HepG2 (cell line): ENCODE data around the gene MAPK4. TPM values are rescaled to one million over a fixed set of nuclear protein-coding genes. Genes with fewer than 3 reads are reported as not detected.

ENCODE experiments used
- ATAC-seq: fragments of 200-7000 bp; cut with Tn5 transposase; 3 replicates; pipeline ENCODE4 v1.9.1; 2020; ENCODE audit warnings: mild to moderate bottlenecking, moderate library complexity
- BruUV-seq: library from RNA; stranded (reverse); fragments of 400-500 nt; replicated peaks from 2 replicates; lab custom pipeline; 2021; lab: Mats Ljungman, UMichigan
- CTCF ChIA-PET: fragments of 300-600 bp; formaldehyde crosslinking; extraction: SDS; loops from one replicate; lab custom pipeline; 2021; ENCODE audit warnings: low total read pairs, inconsistent platforms, low intra/inter-chr PET ratio; lab: Yijun Ruan, JAX
- POLR2A ChIA-PET: fragments of 350-600 bp; sonication (Branson Sonifier 250); formaldehyde crosslinking; loops from one replicate; lab custom pipeline; 2020; ENCODE audit warnings: antibody characterized with exemption, inconsistent platforms; lab: Yijun Ruan, JAX
- DNase-seq: peaks from one replicate; pipeline ENCODE4 v3.0.0-alpha.2; 2015; ENCODE audit warnings: low spot score
- FAIRE-seq: peaks from 3 replicates; lab custom pipeline; 2011; peaks lifted over from hg19 to GRCh38; lab: Jason Lieb, UNC
- H2AFZ ChIP-seq: one replicate; pipeline ENCODE4 v1.6.1; 2011; ENCODE audit warnings: low read length, inconsistent platforms
- H3K27ac ChIP-seq: fragments of 300-600 bp; 3 replicates; pipeline ENCODE4 v1.8.0; 2011; ENCODE audit warnings: mixed run types, mild to moderate bottlenecking, mixed read lengths, low read length, inconsistent platforms; ENCODE audit not compliant: insufficient read depth; ENCODE audit errors: extremely low read length
- H3K27me3 ChIP-seq, 2 experiments: fragments of 200-600 bp in 1 of 2; 2 replicates in 1 of 2; 3 replicates in 1 of 2; pipeline versions ENCODE4 v1.6.0 to v1.8.0; 2011; ENCODE audit warnings: low read length in 2 of 2, mild to moderate bottlenecking in 2 of 2, moderate library complexity in 2 of 2, inconsistent platforms in 1 of 2; ENCODE audit not compliant: insufficient read depth in 2 of 2, control insufficient read depth in 1 of 2
- H3K36me3 ChIP-seq, 2 experiments: fragments of 200-600 bp in 1 of 2; replicated peaks in 1 of 2; 2 replicates in 1 of 2; 3 replicates in 1 of 2; pipeline versions ENCODE4 v1.5.1 to v1.8.0; 2011; ENCODE audit warnings: low read length in 2 of 2, inconsistent platforms in 1 of 2; ENCODE audit not compliant: insufficient read depth in 2 of 2, control insufficient read depth in 1 of 2
- H3K4me1 ChIP-seq: 2 replicates; pipeline ENCODE4 v1.5.1; 2012; ENCODE audit warnings: low read length, inconsistent platforms; ENCODE audit not compliant: insufficient read depth
- H3K4me2 ChIP-seq: 2 replicates; pipeline ENCODE4 v1.6.0; 2011; ENCODE audit warnings: low read depth, low read length, inconsistent platforms
- H3K4me3 ChIP-seq, 3 experiments: fragments of 200-600 bp in 1 of 3; sonication (generic), shearing (Covaris generic) in 1 of 3; replicated peaks in 1 of 3; 2 replicates each; pipeline ENCODE4 v1.5.1; 2011 to 2016; ENCODE audit warnings: low read length in 3 of 3, inconsistent platforms in 2 of 3, low read depth in 2 of 3, mild to moderate bottlenecking in 2 of 3, control low read depth in 1 of 3, mixed read lengths in 1 of 3; ENCODE audit not compliant: insufficient read depth in 1 of 3
- H3K79me2 ChIP-seq: one replicate; pipeline ENCODE4 v1.6.1; 2011; ENCODE audit warnings: low read length, inconsistent platforms; ENCODE audit not compliant: insufficient read depth
- H3K9ac ChIP-seq: 2 replicates; pipeline ENCODE4 v1.6.0; 2011; ENCODE audit warnings: mild to moderate bottlenecking, low read depth, low read length, inconsistent platforms; ENCODE audit not compliant: insufficient read depth
- H3K9me3 ChIP-seq: 2 replicates; pipeline ENCODE4 v1.5.1; 2012; ENCODE audit warnings: mild to moderate bottlenecking, low read length
- H4K20me1 ChIP-seq: 2 replicates; pipeline ENCODE4 v1.6.0; 2011; ENCODE audit warnings: inconsistent platforms, mild to moderate bottlenecking, low read length, moderate library complexity; ENCODE audit not compliant: insufficient read depth
- CREB3 ChIP-seq: sonication (generic); formaldehyde crosslinking; IDR thresholded peaks from 2 replicates; pipeline ENCODE4 v1.5.0; 2020; ENCODE audit warnings: missing genetic modification reagents
- DNMT1 ChIP-seq: sonication (generic); formaldehyde crosslinking; IDR thresholded peaks from 2 replicates; pipeline ENCODE4 v1.5.1; 2020; ENCODE audit warnings: mild to moderate bottlenecking, missing genetic modification reagents
- GFI1 ChIP-seq: sonication (generic); formaldehyde crosslinking; IDR thresholded peaks from 2 replicates; pipeline ENCODE4 v1.5.0; 2020; ENCODE audit warnings: missing genetic modification reagents, mild to moderate bottlenecking, borderline replicate concordance
- KLF12 ChIP-seq: sonication (generic); formaldehyde crosslinking; IDR thresholded peaks from 2 replicates; pipeline ENCODE4 v1.4.0; 2020; ENCODE audit warnings: missing genetic modification reagents, borderline replicate concordance
- NR1H2 ChIP-seq: sonication (generic); formaldehyde crosslinking; IDR thresholded peaks from 2 replicates; pipeline ENCODE4 v1.8.1; 2022; ENCODE audit warnings: low read depth, missing genetic modification reagents, borderline replicate concordance
- ONECUT2 ChIP-seq: sonication (generic); formaldehyde crosslinking; IDR thresholded peaks from 2 replicates; pipeline ENCODE4 v1.4.0; 2020; ENCODE audit warnings: missing genetic modification reagents
- PAWR ChIP-seq: sonication (generic); formaldehyde crosslinking; IDR thresholded peaks from 2 replicates; pipeline ENCODE4 v1.4.0; 2020; ENCODE audit warnings: missing genetic modification reagents, mild to moderate bottlenecking, borderline replicate concordance
- RBM22 ChIP-seq: fragments of 200-400 bp; formaldehyde crosslinking; optimal IDR thresholded peaks from 2 replicates; pipeline ENCODE3; 2017; ENCODE audit warnings: mild to moderate bottlenecking, low read length, moderate library complexity
- RFX3 ChIP-seq: IDR thresholded peaks from 2 replicates; pipeline ENCODE4 v1.6.1; 2016; ENCODE audit warnings: missing biosample characterization, missing genetic modification reagents
- TMF1 ChIP-seq: sonication (generic); formaldehyde crosslinking; IDR thresholded peaks from 2 replicates; pipeline ENCODE4 v1.8.1; 2022; ENCODE audit warnings: low read depth, missing genetic modification reagents
- ZNF205 ChIP-seq: IDR thresholded peaks from 2 replicates; pipeline ENCODE4 v1.6.1; 2018; ENCODE audit warnings: missing biosample characterization, missing genetic modification reagents
- ZNF274 ChIP-seq: sonication (generic); formaldehyde crosslinking; IDR thresholded peaks from 2 replicates; pipeline ENCODE4 v1.5.1; 2020; ENCODE audit warnings: mild to moderate bottlenecking, missing genetic modification reagents
- ZNF276 ChIP-seq: sonication (generic); formaldehyde crosslinking; IDR thresholded peaks from 2 replicates; pipeline ENCODE4 v1.4.0; 2020; ENCODE audit warnings: mild to moderate bottlenecking, low read depth, missing genetic modification reagents
- ZNF672 ChIP-seq: sonication (generic); formaldehyde crosslinking; IDR thresholded peaks from 2 replicates; pipeline ENCODE4 v1.8.1; 2022; ENCODE audit warnings: missing genetic modification reagents
- ZNF777 ChIP-seq: sonication (generic); formaldehyde crosslinking; IDR thresholded peaks from 2 replicates; pipeline ENCODE4 v1.4.0; 2020; ENCODE audit warnings: missing genetic modification reagents
- WGBS: methylation state at CpG from one replicate; pipeline ENCODE4 v1.1.6; 2017; ENCODE audit warnings: low lambda C conversion rate; 5-methylcytosine and 5-hydroxymethylcytosine counted together
- in situ Hi-C: cut with HindIII; loops from 2 replicates; pipeline ENCODE4 v1.10.0; 2017; ENCODE audit warnings: low pct_unique_long_range_greater_than_20kb; ENCODE audit not compliant: extremely low pct_ligation_motif_present
- intact Hi-C: fragments of 100-400 bp; cut with micrococcal nuclease; formaldehyde crosslinking; loops from one replicate; pipeline ENCODE4 v1.10.0; 2022; ENCODE audit not compliant: unreplicated experiment
- polyA plus RNA-seq, 8 experiments: library from polyadenylated mRNA; depleted of rRNA in 3 of 8; stranded (reverse) in 7 of 8; unstranded in 1 of 8; fragments of >200 nt; fragmentation: Illumina TruSeq in 4 of 8; extraction: Trizol in 4 of 8; gene quantifications; 2 replicates each; pipeline versions ENCODE4 v1.2.1 to v1.2.3, GENCODE V29; 2011 to 2016; ENCODE audit warnings: low read depth in 4 of 8, missing spikeins in 1 of 8, mixed read lengths in 1 of 8; ENCODE audit not compliant: insufficient read depth in 1 of 8
- total RNA-seq, 5 experiments: library from RNA; depleted of rRNA; stranded (reverse); fragments of >200 nt; fragmentation: Illumina TruSeq; extraction: Trizol; gene quantifications; 2 replicates each; pipeline ENCODE4 v1.2.3, GENCODE V29; 2016; ENCODE audit warnings: low read depth in 1 of 5

Gene MAPK4
- total and polyA plus RNA-seq, 2 of the 13 experiments (the other 11 are each of a cell fraction or from before 2014, with no cell fraction given): not detected

DNA sequence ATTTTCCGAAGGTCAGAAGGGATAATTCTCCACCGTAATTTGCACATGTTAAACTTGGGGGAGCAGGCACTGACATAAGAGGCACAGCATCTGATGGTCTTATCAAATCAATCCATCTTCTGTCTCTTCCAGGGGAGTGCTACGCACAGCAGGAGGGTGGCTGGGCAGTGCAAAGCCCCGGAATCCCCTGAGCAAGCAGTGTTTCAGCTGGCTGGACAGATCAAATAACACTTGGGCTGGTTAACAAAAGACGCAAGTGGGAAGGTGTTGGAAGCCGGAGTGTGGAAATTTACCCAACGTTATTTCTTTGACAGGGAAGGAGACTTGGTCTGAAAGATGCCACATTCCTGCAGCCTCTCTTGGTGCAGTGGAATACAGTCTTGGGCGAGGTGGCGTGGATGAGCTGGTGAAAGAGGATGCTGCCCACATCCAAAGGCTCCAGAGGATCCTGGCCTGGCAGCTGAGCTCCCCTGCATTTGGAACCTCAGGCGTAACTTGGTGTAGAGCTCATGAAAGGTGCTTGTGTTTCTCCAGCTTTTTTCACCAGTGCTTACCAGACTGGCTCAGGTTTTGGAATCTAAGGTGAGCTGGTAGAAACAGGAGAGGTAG, 103.0 kb downstream of the MAPK4 start:
- DNase-seq (no peak), FAIRE-seq (no peak)
- in situ Hi-C loops (no loop called here), intact Hi-C loops (loop anchor here (1.0 kb wide), 1 partner anchor 121 kb away; no protein-coding TSS in a partner anchor)
- BruUV-seq: no TSS peak
- Histone ChIP-seq H3K9me3 (peaks cover 7% of the 10 kb centered on the region), H3K4me3 (no peak overlapping the region), H3K27ac (no peak overlapping the region), H3K27me3 (peaks cover 0 to 5% of the 10 kb centered on the region in 2 experiments; a peak in 1 of 5 replicates), H3K9ac (no peak overlapping the region)
- POLR2A ChIA-PET: no interaction called here
- 45% methylated on average over 9 of the region's 10 CpGs for WGBS
- no peak for TF ChIP-seq ZNF205 (CRISPR knock-in tag)
- no peak for TF ChIP-seq ZNF276
- no peak for TF ChIP-seq RFX3 (CRISPR knock-in tag)
- TF ChIP-seq, all 625 proteins: peak for 0
- Histone ChIP-seq H3K4me1 (no peaks in the 10 kb centered on the region), H2AFZ (no peak overlapping the region), H3K4me2 (no peak overlapping the region), H3K36me3 (no peaks in the 10 kb centered on the region), H3K79me2 (no peaks in the 10 kb centered on the region), H4K20me1 (no peaks in the 10 kb centered on the region)
- CTCF ChIA-PET: interaction anchor here (1.5 kb wide), 1 partner anchor 122 kb away, joined by 5 read pairs; no protein-coding TSS in a partner anchor
- no peak for ATAC-seq

GRCh38 chr18:50663626-50664441, 103.9 kb downstream of the MAPK4 start:
- no peak for DNase-seq
- no peak overlapping the region for H3K4me3 ChIP-seq
- ATAC-seq: no peak
- no peak for FAIRE-seq
- intact Hi-C loops: no loop called here
- 82% methylated on average over 22 of the region's 40 CpGs for WGBS
- no peak overlapping the region for H3K9ac ChIP-seq
- POLR2A ChIA-PET: no interaction called here
- peaks cover 0 to 5% of the 10 kb centered on the region in 2 experiments; a peak in 1 of 5 replicates for H3K27me3 ChIP-seq
- no TSS peak for BruUV-seq
- H3K27ac ChIP-seq: no peak overlapping the region
- no peak overlapping the region for H2AFZ ChIP-seq
- in situ Hi-C loops: no loop called here
- no peaks in the 10 kb centered on the region for H3K4me1 ChIP-seq
- CTCF ChIA-PET: no interaction called here
- H3K4me2 ChIP-seq: no peak overlapping the region
- no peaks in the 10 kb centered on the region for H3K36me3 ChIP-seq
- no peaks in the 10 kb centered on the region for H3K79me2 ChIP-seq
- no peaks in the 10 kb centered on the region for H4K20me1 ChIP-seq
- H3K9me3 ChIP-seq: peaks cover 7% of the 10 kb centered on the region
- TF ChIP-seq PAWR (CRISPR knock-in tag) (no peak), GFI1 (CRISPR knock-in tag) (no peak), NR1H2 (CRISPR knock-in tag) (no peak), DNMT1 (CRISPR knock-in tag) (no peak), ZNF777 (no peak), ZNF672 (CRISPR knock-in tag) (no peak), CREB3 (CRISPR knock-in tag) (no peak), KLF12 (no peak), RBM22 (no peak), ZNF274 (no peak), ONECUT2 (CRISPR knock-in tag) (no peak), TMF1 (no peak)
